ENCODE results near the gene UFSP1.

The UFSP1 gene

GRCh38 chr7:100882785-100883526 is 6.6 kb downstream of the UFSP1 start:
- H3K27ac ChIP-seq: no peak overlapping the region
- no peak overlapping the region for H3K4me3 ChIP-seq
- intact Hi-C loops (cut with DNase I; ENCODE audit: low total_unique reads): no loop called here
- H3K9me3 ChIP-seq: no peaks in the 10 kb centered on the region
- no peak for TF ChIP-seq CTCF (IDR thresholded peaks at IDR 0.05)
- H3K36me3 ChIP-seq: peaks cover 72 to 91% (median 89%) of the 10 kb centered on the region in 3 donors
- no peak for DNase-seq
- no peaks in the 10 kb centered on the region for H3K27me3 ChIP-seq
- H3K4me1 ChIP-seq: peaks cover 0 to 16% (median 7%) of the 10 kb centered on the region in 4 donors

- H3K36me3 ChIP-seq: peaks cover 69 to 90% (median 81%) of the 10 kb centered on the region in 3 donors
- no peak overlapping the region for H3K4me3 ChIP-seq
- TF ChIP-seq CTCF (IDR thresholded peaks at IDR 0.05): no peak
- H3K9me3 ChIP-seq: no peaks in the 10 kb centered on the region
- no peak overlapping the region for H3K27ac ChIP-seq
- intact Hi-C loops (cut with DNase I; ENCODE audit: low total_unique reads): no loop called here
- peaks cover 0 to 20% (median 12%) of the 10 kb centered on the region in 4 donors for H3K4me1 ChIP-seq
- DNase-seq: no peak
- H3K27me3 ChIP-seq: no peaks in the 10 kb centered on the region
Measured at GRCh38 chr7:100882201-100882600, 7.3 kb downstream of the UFSP1 start.

- Histone ChIP-seq H3K27me3 (no peaks in the 10 kb centered on the region), H3K4me1 (peaks cover under 1 to 30% (median 23%) of the 10 kb centered on the region in 4 donors), H3K4me3 (no peak overlapping the region), H3K36me3 (peaks cover 59 to 79% (median 71%) of the 10 kb centered on the region in 3 donors), H3K27ac (no peak overlapping the region), H3K9me3 (no peaks in the 10 kb centered on the region)
- TF ChIP-seq CTCF (IDR thresholded peaks at IDR 0.05): no peak
- intact Hi-C loops (cut with DNase I; ENCODE audit: low total_unique reads): no loop called here
- DNase-seq: no peak
Measured at GRCh38 chr7:100881136-100881535, 8.4 kb downstream of the UFSP1 start.

GRCh38 chr7:100880645-100881044 is 8.9 kb downstream of the UFSP1 start:
- Histone ChIP-seq H3K27me3 (no peaks in the 10 kb centered on the region), H3K27ac (no peak overlapping the region), H3K36me3 (peaks cover 54 to 74% (median 66%) of the 10 kb centered on the region in 3 donors), H3K9me3 (no peaks in the 10 kb centered on the region), H3K4me3 (no peak overlapping the region), H3K4me1 (peaks cover 6 to 35% (median 28%) of the 10 kb centered on the region in 4 donors)
- no peak for TF ChIP-seq CTCF (IDR thresholded peaks at IDR 0.05)
- intact Hi-C loops (cut with DNase I; ENCODE audit: low total_unique reads): no loop called here
- no peak for DNase-seq

GRCh38 chr7:100879685-100880261 is 9.7 kb downstream of the UFSP1 start:
- no peak for TF ChIP-seq CTCF (IDR thresholded peaks at IDR 0.05)
- no peaks in the 10 kb centered on the region for H3K9me3 ChIP-seq
- H3K4me3 ChIP-seq: no peak overlapping the region
- peaks cover 45 to 65% (median 57%) of the 10 kb centered on the region in 3 donors for H3K36me3 ChIP-seq
- no peak overlapping the region for H3K27ac ChIP-seq
- intact Hi-C loops (cut with DNase I; ENCODE audit: low total_unique reads): no loop called here
- DNase-seq: no peak
- no peaks in the 10 kb centered on the region for H3K27me3 ChIP-seq
- peaks cover 7 to 37% (median 29%) of the 10 kb centered on the region in 4 donors for H3K4me1 ChIP-seq
